ENCODE measurements around the gene HTR4.
"Not testable (repeated sequence)": the region's sequence is repeated elsewhere in the genome, so short reads cannot be mapped to it uniquely, and the experiment has no call there.

Gene HTR4

DNA sequence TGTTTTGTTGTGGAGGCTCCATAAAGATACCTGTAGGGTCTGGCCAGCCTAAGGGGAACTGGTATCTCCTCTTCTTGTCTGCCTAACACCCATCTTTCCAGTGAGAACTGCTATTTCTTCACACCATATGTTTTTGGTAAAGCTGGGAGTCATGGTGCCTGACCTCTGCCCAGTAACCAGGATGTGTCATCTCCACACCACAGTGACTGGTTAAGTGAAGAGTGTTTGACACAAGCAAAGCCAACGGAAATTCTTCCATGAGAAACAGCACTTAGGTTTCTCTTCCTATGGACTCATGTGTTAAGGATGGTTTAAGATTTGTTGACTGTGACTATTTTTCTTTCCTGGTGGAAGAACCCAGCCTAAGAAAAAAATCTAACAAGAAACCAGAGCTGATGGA is 111.5 kb downstream of the HTR4 start:
- H3K4me1 ChIP-seq (ENCODE audit: control insufficient read depth, insufficient read depth, low read length): no peaks in the 10 kb centered on the region
- no peaks in the 10 kb centered on the region for H3K36me3 ChIP-seq (ENCODE audit: control insufficient read depth, insufficient read depth, low read length)
- no peak overlapping the region for H3K4me3 ChIP-seq (ENCODE audit: low read length)
- no peak overlapping the region for H3K9ac ChIP-seq (ENCODE audit: low read length)
- no peaks in the 10 kb centered on the region for H3K9me3 ChIP-seq (ENCODE audit: control insufficient read depth, low read length)
- no peaks in the 10 kb centered on the region for H3K27me3 ChIP-seq (ENCODE audit: control insufficient read depth, insufficient read depth, low read length)

DNA sequence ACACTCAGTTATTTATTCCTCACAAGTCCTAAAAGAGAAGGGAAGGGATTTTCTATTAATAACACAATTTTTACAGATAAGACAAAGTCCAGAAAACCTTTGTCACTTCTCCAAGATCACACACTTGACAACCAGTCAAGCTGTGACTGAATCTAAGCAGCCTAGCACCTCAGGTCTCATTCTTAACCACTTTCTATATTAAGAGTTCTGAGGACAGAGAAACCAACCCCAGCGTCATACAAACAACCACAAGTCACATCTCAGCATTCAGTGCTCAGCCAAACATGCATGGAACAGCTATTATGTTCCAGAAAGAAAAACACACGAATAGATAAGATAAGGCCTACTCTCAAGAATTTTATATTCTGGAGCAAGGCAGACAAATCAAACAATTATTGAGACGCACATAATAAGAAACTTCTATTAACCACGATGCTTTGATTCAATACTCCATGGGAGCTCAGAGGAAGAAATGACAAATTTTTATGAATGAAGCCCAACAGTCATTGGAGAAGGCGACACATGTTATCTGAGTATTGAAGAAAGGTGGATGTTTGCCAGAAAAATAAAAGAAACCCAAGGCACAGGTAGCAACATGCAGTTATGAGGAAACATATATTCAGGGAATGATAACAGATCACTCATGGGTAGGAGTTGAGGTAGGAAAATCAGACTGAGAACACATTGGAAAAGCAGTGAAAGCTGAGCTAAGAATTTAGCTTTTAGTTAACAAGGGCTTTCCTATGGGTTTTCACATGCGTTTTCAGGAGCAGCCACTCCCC is 113.1 kb downstream of the HTR4 start:
- H3K36me3 ChIP-seq (ENCODE audit: control insufficient read depth, insufficient read depth, low read length): no peaks in the 10 kb centered on the region
- no peak overlapping the region for H3K9ac ChIP-seq (ENCODE audit: low read length)
- H3K4me1 ChIP-seq (ENCODE audit: control insufficient read depth, insufficient read depth, low read length): no peaks in the 10 kb centered on the region
- H3K9me3 ChIP-seq (ENCODE audit: control insufficient read depth, low read length): no peaks in the 10 kb centered on the region
- no peaks in the 10 kb centered on the region for H3K27me3 ChIP-seq (ENCODE audit: control insufficient read depth, insufficient read depth, low read length)
- H3K4me3 ChIP-seq (ENCODE audit: low read length): no peak overlapping the region

- Histone ChIP-seq H3K9me3 (ENCODE audit: control insufficient read depth, low read length) (no peaks in the 10 kb centered on the region), H3K9ac (ENCODE audit: low read length) (no peak overlapping the region), H3K4me1 (ENCODE audit: control insufficient read depth, insufficient read depth, low read length) (no peaks in the 10 kb centered on the region), H3K36me3 (ENCODE audit: control insufficient read depth, insufficient read depth, low read length) (no peaks in the 10 kb centered on the region), H3K27me3 (ENCODE audit: control insufficient read depth, insufficient read depth, low read length) (no peaks in the 10 kb centered on the region), H3K4me3 (ENCODE audit: low read length) (no peak overlapping the region)
Observed at GRCh38 chr5:148540647-148541046, 113.7 kb downstream of the HTR4 start.

DNA sequence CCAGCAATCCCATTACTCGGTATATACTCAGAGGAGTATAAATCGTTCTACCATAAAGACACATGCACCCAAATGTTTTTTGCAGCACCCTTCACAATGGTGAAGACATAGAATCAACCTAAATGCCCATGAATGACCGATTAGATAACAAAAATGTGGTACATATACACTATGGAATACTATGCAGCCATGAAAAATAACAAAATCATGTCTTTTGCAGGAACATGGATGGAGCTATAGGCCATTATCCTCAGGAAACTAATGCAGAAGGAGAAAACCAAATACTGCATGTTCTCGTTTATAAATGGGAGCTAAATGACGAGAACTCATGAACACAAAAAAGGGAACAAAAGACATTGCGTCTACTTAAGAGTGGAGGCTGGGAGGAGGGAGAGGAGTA is 114.5 kb downstream of the HTR4 start:
- Histone ChIP-seq H3K4me3 (ENCODE audit: low read length) (no peak overlapping the region), H3K27me3 (ENCODE audit: control insufficient read depth, insufficient read depth, low read length) (no peaks in the 10 kb centered on the region), H3K9ac (ENCODE audit: low read length) (no peak overlapping the region), H3K9me3 (ENCODE audit: control insufficient read depth, low read length) (no peaks in the 10 kb centered on the region), H3K36me3 (ENCODE audit: control insufficient read depth, insufficient read depth, low read length) (no peaks in the 10 kb centered on the region), H3K4me1 (ENCODE audit: control insufficient read depth, insufficient read depth, low read length) (no peaks in the 10 kb centered on the region)

DNA sequence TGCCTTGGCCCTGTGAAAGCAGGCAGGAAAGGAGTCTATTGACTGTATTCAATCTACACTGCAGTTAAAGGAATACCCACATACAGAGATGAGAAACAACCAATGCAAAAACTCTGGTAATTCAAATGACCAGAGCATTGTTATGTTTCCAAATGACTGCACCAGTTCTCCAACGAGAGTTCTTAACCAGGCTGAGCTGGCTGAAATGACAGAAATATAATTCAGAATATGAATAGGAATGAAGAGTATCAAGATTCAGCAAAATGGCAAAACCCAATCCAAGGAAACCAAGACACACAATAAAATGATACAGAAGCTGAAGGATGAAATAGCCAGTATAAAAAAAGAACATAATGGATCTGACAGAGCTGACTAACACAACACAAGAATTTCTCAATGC is 119.1 kb downstream of the HTR4 start:
- no peak overlapping the region for H3K9ac ChIP-seq (ENCODE audit: low read length)
- H3K4me1 ChIP-seq (ENCODE audit: control insufficient read depth, insufficient read depth, low read length): no peaks in the 10 kb centered on the region
- H3K27me3 ChIP-seq (ENCODE audit: control insufficient read depth, insufficient read depth, low read length): no peaks in the 10 kb centered on the region
- H3K4me3 ChIP-seq (ENCODE audit: low read length): no peak overlapping the region
- no peaks in the 10 kb centered on the region for H3K36me3 ChIP-seq (ENCODE audit: control insufficient read depth, insufficient read depth, low read length)
- H3K9me3 ChIP-seq (ENCODE audit: control insufficient read depth, low read length): no peaks in the 10 kb centered on the region

GRCh38 chr5:148532969-148533670 is 121.2 kb downstream of the HTR4 start:
- Histone ChIP-seq H3K9ac (ENCODE audit: low read length) (no peak overlapping the region), H3K4me3 (ENCODE audit: low read length) (no peak overlapping the region), H3K27me3 (ENCODE audit: control insufficient read depth, insufficient read depth, low read length) (no peaks in the 10 kb centered on the region), H3K36me3 (ENCODE audit: control insufficient read depth, insufficient read depth, low read length) (no peaks in the 10 kb centered on the region), H3K4me1 (ENCODE audit: control insufficient read depth, insufficient read depth, low read length) (no peaks in the 10 kb centered on the region), H3K9me3 (ENCODE audit: control insufficient read depth, low read length) (no peaks in the 10 kb centered on the region)

GRCh38 chr5:148529450-148529849 is 124.9 kb downstream of the HTR4 start:
- not testable (repeated sequence) for H3K9ac ChIP-seq (ENCODE audit: low read length); H3K4me1 ChIP-seq (ENCODE audit: control insufficient read depth, insufficient read depth, low read length); H3K36me3 ChIP-seq (ENCODE audit: control insufficient read depth, insufficient read depth, low read length); H3K9me3 ChIP-seq (ENCODE audit: control insufficient read depth, low read length); H3K27me3 ChIP-seq (ENCODE audit: control insufficient read depth, insufficient read depth, low read length); H3K4me3 ChIP-seq (ENCODE audit: low read length)

GRCh38 chr5:148524721-148525120 is 129.6 kb downstream of the HTR4 start:
- Histone ChIP-seq H3K9ac (ENCODE audit: low read length) (no peak overlapping the region), H3K4me3 (ENCODE audit: low read length) (no peak overlapping the region), H3K9me3 (ENCODE audit: control insufficient read depth, low read length) (no peaks in the 10 kb centered on the region), H3K36me3 (ENCODE audit: control insufficient read depth, insufficient read depth, low read length) (no peaks in the 10 kb centered on the region), H3K27me3 (ENCODE audit: control insufficient read depth, insufficient read depth, low read length) (no peaks in the 10 kb centered on the region), H3K4me1 (ENCODE audit: control insufficient read depth, insufficient read depth, low read length) (no peaks in the 10 kb centered on the region)

- Histone ChIP-seq H3K4me3 (ENCODE audit: low read length) (no peak overlapping the region), H3K27me3 (ENCODE audit: control insufficient read depth, insufficient read depth, low read length) (no peaks in the 10 kb centered on the region), H3K4me1 (ENCODE audit: control insufficient read depth, insufficient read depth, low read length) (no peaks in the 10 kb centered on the region), H3K36me3 (ENCODE audit: control insufficient read depth, insufficient read depth, low read length) (no peaks in the 10 kb centered on the region), H3K9me3 (ENCODE audit: control insufficient read depth, low read length) (no peaks in the 10 kb centered on the region), H3K9ac (ENCODE audit: low read length) (no peak overlapping the region)
Observed at GRCh38 chr5:148523139-148523538, 131.2 kb downstream of the HTR4 start.

- Histone ChIP-seq H3K36me3 (ENCODE audit: control insufficient read depth, insufficient read depth, low read length) (no peaks in the 10 kb centered on the region), H3K4me3 (ENCODE audit: low read length) (no peak overlapping the region), H3K9me3 (ENCODE audit: control insufficient read depth, low read length) (no peaks in the 10 kb centered on the region), H3K27me3 (ENCODE audit: control insufficient read depth, insufficient read depth, low read length) (peaks cover 2% of the 10 kb centered on the region), H3K4me1 (ENCODE audit: control insufficient read depth, insufficient read depth, low read length) (no peaks in the 10 kb centered on the region), H3K9ac (ENCODE audit: low read length) (no peak overlapping the region)
Observed at GRCh38 chr5:148515460-148515859, 138.9 kb downstream of the HTR4 start.

DNA sequence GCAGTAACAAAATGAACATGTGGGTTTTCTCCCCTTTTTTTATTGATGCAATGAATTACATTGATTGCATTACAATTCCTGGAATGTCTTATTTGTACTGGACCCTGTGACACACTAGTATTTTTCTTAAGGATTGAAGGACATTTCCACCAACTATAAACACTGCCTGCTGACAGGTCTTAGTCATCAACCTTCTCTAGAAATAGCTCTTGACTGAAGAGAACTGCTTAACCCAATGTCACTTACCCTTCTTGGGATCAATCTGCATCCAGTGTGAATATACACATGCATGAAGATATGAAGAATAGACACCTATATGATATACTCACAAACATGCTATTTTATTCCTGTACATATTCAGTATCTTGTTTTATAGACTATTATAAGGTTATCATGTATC is 140.0 kb downstream of the HTR4 start:
- Histone ChIP-seq H3K27me3 (ENCODE audit: control insufficient read depth, insufficient read depth, low read length) (peaks cover 2% of the 10 kb centered on the region), H3K4me3 (ENCODE audit: low read length) (no peak overlapping the region), H3K9ac (ENCODE audit: low read length) (no peak overlapping the region), H3K36me3 (ENCODE audit: control insufficient read depth, insufficient read depth, low read length) (no peaks in the 10 kb centered on the region), H3K9me3 (ENCODE audit: control insufficient read depth, low read length) (no peaks in the 10 kb centered on the region), H3K4me1 (ENCODE audit: control insufficient read depth, insufficient read depth, low read length) (no peaks in the 10 kb centered on the region)

GRCh38 chr5:148512498-148512897 is 141.8 kb downstream of the HTR4 start:
- no peaks in the 10 kb centered on the region for H3K36me3 ChIP-seq (ENCODE audit: control insufficient read depth, insufficient read depth, low read length)
- H3K4me1 ChIP-seq (ENCODE audit: control insufficient read depth, insufficient read depth, low read length): no peaks in the 10 kb centered on the region
- H3K9me3 ChIP-seq (ENCODE audit: control insufficient read depth, low read length): no peaks in the 10 kb centered on the region
- H3K27me3 ChIP-seq (ENCODE audit: control insufficient read depth, insufficient read depth, low read length): peaks cover 2% of the 10 kb centered on the region
- no peak overlapping the region for H3K4me3 ChIP-seq (ENCODE audit: low read length)
- H3K9ac ChIP-seq (ENCODE audit: low read length): no peak overlapping the region

All from mucosa of stomach (tissue), 1 donor.